ENCODE data around the gene PCSK6. TPM values are rescaled to one million over a fixed set of nuclear protein-coding genes. Genes with fewer than 3 reads are reported as not detected.
"Not testable (repeated sequence)": the region's sequence is repeated elsewhere in the genome, so short reads cannot be mapped to it uniquely, and the experiment has no call there.

PCSK6 gene
- total RNA-seq, 2 experiments from 2014 or later, result 0.28 TPM; not detected in 1

- no peaks in the 10 kb centered on the region for H3K9me3 Mint-ChIP-seq
- CTCF ChIA-PET, result no interaction called here
- POLR2A ChIA-PET, result no interaction called here
Measured at GRCh38 chr15:101338502-101339057, 150.9 kb downstream of the PCSK6 start.

DNA sequence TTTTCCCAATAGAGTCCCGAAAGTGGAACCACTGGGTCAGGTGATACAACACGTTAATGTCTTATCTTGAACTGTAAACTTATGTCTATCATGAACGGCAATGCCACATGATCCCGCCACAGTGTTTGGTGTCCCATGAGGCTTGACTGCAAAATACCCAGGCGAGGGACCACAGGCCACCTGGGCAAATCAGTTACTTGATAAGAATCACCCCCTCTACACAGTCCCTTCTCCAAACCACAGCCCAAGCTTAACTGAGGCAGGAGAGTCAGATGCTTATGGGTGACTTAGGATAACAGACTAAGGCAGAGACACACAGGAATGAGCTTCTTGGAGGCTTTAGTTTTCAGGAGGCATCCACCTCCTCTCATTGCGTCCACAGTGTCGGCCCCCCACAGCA is 151.5 kb downstream of the PCSK6 start:
- intact Hi-C loops (cut with DNase I, micrococcal nuclease), result no loop called here
- DNase-seq (no peak), ATAC-seq (ENCODE audit: poor library complexity) (no peak)
- TF ChIP-seq, protein P1, sequence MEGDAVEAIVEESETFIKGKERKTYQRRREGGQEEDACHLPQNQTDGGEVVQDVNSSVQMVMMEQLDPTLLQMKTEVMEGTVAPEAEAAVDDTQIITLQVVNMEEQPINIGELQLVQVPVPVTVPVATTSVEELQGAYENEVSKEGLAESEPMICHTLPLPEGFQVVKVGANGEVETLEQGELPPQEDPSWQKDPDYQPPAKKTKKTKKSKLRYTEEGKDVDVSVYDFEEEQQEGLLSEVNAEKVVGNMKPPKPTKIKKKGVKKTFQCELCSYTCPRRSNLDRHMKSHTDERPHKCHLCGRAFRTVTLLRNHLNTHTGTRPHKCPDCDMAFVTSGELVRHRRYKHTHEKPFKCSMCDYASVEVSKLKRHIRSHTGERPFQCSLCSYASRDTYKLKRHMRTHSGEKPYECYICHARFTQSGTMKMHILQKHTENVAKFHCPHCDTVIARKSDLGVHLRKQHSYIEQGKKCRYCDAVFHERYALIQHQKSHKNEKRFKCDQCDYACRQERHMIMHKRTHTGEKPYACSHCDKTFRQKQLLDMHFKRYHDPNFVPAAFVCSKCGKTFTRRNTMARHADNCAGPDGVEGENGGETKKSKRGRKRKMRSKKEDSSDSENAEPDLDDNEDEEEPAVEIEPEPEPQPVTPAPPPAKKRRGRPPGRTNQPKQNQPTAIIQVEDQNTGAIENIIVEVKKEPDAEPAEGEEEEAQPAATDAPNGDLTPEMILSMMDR (IDR thresholded peaks at IDR 0.05), result no peak
- H3K36me3 Mint-ChIP-seq (ENCODE audit: low read depth), result peaks cover 17% of the 10 kb centered on the region
- Histone ChIP-seq H3K36me3 (ENCODE audit: insufficient read depth, low read length) (no peaks in the 10 kb centered on the region), H3K9me3 (ENCODE audit: control insufficient read depth in 1 of 2, insufficient read depth in 1 of 2, low read length in 2 of 2) (peaks cover 11 to 47% of the 10 kb centered on the region in 2 experiments), H3K27ac (ENCODE audit: low read depth in 1 of 2, low read length in 2 of 2) (no peak overlapping the region), H3K4me1 (ENCODE audit: insufficient read depth, low read length) (peaks cover 17% of the 10 kb centered on the region), H3K27me3 (ENCODE audit: control insufficient read depth in 1 of 2, insufficient read depth in 2 of 2, low read length in 2 of 2) (peaks cover 23 to 29% of the 10 kb centered on the region in 2 experiments), H3K4me3 (ENCODE audit: low read length) (no peak overlapping the region)
- peaks cover 39% of the 10 kb centered on the region for H3K27me3 Mint-ChIP-seq
- H3K4me3 Mint-ChIP-seq, result no peak overlapping the region
- CTCF ChIA-PET, result no interaction called here
- peaks cover 2% of the 10 kb centered on the region for H3K9me3 Mint-ChIP-seq
- H3K4me1 Mint-ChIP-seq (ENCODE audit: low read depth), result peaks cover 14% of the 10 kb centered on the region
- no peak overlapping the region for H3K27ac Mint-ChIP-seq
- POLR2A ChIA-PET, result no interaction called here

More at GRCh38 chr15:101338502-101339057, 150.9 kb downstream of the PCSK6 start:
- no peak for ATAC-seq (ENCODE audit: poor library complexity)
- intact Hi-C loops (cut with DNase I, micrococcal nuclease), result no loop called here
- DNase-seq, result no peak
- Mint-ChIP-seq H3K4me3 (no peak overlapping the region), H3K27me3 (peaks cover 44% of the 10 kb centered on the region), H3K4me1 (ENCODE audit: low read depth) (peaks cover 8% of the 10 kb centered on the region), H3K36me3 (ENCODE audit: low read depth) (peaks cover 14% of the 10 kb centered on the region), H3K27ac (no peak overlapping the region)
- TF ChIP-seq, protein P1 (IDR thresholded peaks at IDR 0.05), result no peak
- Histone ChIP-seq H3K36me3 (ENCODE audit: insufficient read depth, low read length) (no peaks in the 10 kb centered on the region), H3K27ac (ENCODE audit: low read depth in 1 of 2, low read length in 2 of 2) (no peak overlapping the region), H3K4me3 (ENCODE audit: low read length) (no peak overlapping the region), H3K4me1 (ENCODE audit: insufficient read depth, low read length) (peaks cover 12% of the 10 kb centered on the region), H3K27me3 (ENCODE audit: control insufficient read depth in 1 of 2, insufficient read depth in 2 of 2, low read length in 2 of 2) (peaks cover 23 to 30% of the 10 kb centered on the region in 2 experiments), H3K9me3 (ENCODE audit: control insufficient read depth in 1 of 2, insufficient read depth in 1 of 2, low read length in 2 of 2) (peaks cover 7 to 42% of the 10 kb centered on the region in 2 experiments)

DNA sequence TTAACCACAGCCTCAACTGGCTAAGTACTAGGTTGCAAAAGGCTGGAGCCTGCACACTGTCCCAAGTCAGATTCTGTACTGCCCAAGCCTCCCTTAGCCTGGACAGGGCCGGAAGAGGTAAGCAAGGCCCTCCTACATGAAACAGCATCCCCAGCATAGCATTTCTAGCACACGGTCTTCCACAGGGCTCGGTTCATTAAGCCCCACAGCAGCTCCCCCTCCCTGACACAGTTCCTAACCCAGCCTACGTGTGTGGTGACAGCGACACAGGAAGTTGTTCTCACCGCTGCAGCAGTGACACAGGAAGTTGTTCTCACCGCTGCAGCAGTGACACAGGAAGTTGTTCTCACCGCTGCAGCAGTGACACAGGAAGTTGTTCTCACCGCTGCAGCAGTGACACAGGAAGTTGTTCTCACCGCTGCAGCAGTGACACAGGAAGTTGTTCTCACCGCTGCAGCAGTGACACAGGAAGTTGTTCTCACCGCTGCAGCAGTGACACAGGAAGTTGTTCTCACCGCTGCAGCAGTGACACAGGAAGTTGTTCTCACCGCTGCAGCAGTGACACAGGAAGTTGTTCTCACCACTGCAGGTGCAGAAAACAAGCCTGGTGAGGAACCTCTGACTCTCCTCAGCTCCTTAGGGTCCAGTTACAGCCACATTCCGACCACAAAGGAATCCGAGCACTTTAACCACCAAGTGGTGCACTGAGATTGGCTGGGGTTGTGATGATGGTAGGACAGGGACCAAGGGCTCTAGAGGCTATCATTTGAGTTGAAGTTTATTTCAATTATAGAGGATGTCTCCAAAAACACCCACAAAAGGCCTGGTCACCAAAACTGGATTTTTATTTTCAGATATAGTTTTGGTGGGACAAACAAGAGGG is 155.4 kb downstream of the PCSK6 start:
- peak in 13 of 14 experiments; percentile 18 to 84 (median 43) for DNase-seq
- H3K36me3 Mint-ChIP-seq (ENCODE audit: low read depth), result peaks cover 17% of the 10 kb centered on the region
- ATAC-seq (ENCODE audit: poor library complexity), result peak; percentile 98
- H3K4me3 Mint-ChIP-seq; H3K36me3 ChIP-seq (ENCODE audit: insufficient read depth, low read length); H3K4me3 ChIP-seq (ENCODE audit: low read length); H3K9me3 Mint-ChIP-seq: not testable (repeated sequence)
- Histone ChIP-seq H3K27me3 (ENCODE audit: control insufficient read depth in 1 of 2, insufficient read depth in 2 of 2, low read length in 2 of 2) (peaks cover 12% of the 10 kb centered on the region in 2 experiments), H3K9me3 (ENCODE audit: control insufficient read depth in 1 of 2, insufficient read depth in 1 of 2, low read length in 2 of 2) (peaks cover 11 to 59% of the 10 kb centered on the region in 2 experiments), H3K4me1 (ENCODE audit: insufficient read depth, low read length) (peaks cover 25% of the 10 kb centered on the region), H3K27ac (ENCODE audit: low read depth in 1 of 2, low read length in 2 of 2) (peak overlapping the region; percentile 77 to 84)
- intact Hi-C loops (cut with DNase I, micrococcal nuclease), result loop anchor here in 1 of 2 experiments (2.0 to 5.0 kb wide), 2 partner anchors 37 to 57 kb away; partner anchors contain the start of genes SELENOS and SNRPA1
- H3K27ac Mint-ChIP-seq, result peak overlapping the region; percentile 90
- CTCF ChIA-PET, result interaction anchor here (1.3 kb wide), 1 partner anchor 13 kb away, joined by 4 read pairs; no protein-coding TSS in a partner anchor
- POLR2A ChIA-PET, result interaction anchor here (0.7 to 2.4 kb wide), 4 partner anchors 14 to 92 kb away, joined by 3 to 24 read pairs (median 6); partner anchors contain the start of genes CHSY1 and SNRPA1
- H3K27me3 Mint-ChIP-seq, result peaks cover 23% of the 10 kb centered on the region
- H3K4me1 Mint-ChIP-seq (ENCODE audit: low read depth), result peaks cover 14% of the 10 kb centered on the region

All from CD4-positive, alpha-beta T cell (primary cell).